ENCODE measurements around the gene SLC23A2. TPM values are rescaled to one million over a fixed set of nuclear protein-coding genes. Genes with fewer than 3 reads are reported as not detected.

The SLC23A2 gene
- total RNA-seq, 2 donors from 2014 or later: 12.3 to 13.7 TPM

DNA sequence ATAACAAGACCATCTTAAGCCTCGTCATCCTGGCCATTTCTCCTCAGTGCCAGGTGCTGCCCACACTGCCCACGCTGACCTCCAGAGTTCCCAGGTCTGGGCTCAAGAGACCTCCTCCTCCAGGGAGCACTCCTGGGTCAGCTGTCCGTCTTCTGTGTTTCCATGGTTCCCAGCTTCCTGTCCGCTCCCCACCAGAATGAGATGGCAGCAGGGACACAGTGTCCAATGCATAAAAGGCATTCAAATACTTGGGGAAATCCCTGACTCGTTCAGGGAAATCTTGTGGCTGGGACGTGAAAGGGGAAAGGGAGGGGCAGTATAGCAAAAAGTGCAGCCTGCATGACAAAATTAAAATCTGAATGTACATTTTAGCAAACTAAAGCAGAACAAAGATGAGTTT, 54.3 kb downstream of the SLC23A2 start:
- Mint-ChIP-seq H3K27me3 (ENCODE audit: insufficient read depth) (no peaks in the 10 kb centered on the region), H3K36me3 (ENCODE audit: low read depth) (no peaks in the 10 kb centered on the region), H3K4me3 (no peak overlapping the region), H3K27ac (no peak overlapping the region), H3K4me1 (peaks cover 6% of the 10 kb centered on the region), H3K9me3 (no peaks in the 10 kb centered on the region)
- Histone ChIP-seq H3K4me1 (ENCODE audit: control insufficient read depth, insufficient read depth, low read length) (no peaks in the 10 kb centered on the region), H3K9me3 (ENCODE audit: control insufficient read depth, low read length) (no peaks in the 10 kb centered on the region), H3K27me3 (ENCODE audit: control insufficient read depth, insufficient read depth, low read length, poor library complexity, severe bottlenecking) (no peaks in the 10 kb centered on the region), H3K4me3 (ENCODE audit: low read length) (no peak overlapping the region), H3K9ac (ENCODE audit: extremely low read depth, low read length, poor library complexity, severe bottlenecking) (no peak overlapping the region), H3K27ac (ENCODE audit: low read depth, low read length) (no peak overlapping the region), H3K36me3 (ENCODE audit: control insufficient read depth, insufficient read depth, low read length) (no peaks in the 10 kb centered on the region)
- 92 to 93% methylated on average over 4 to 6 of the region's 6 CpGs for WGBS, 2 experiments (ENCODE audit: insufficient coverage in 1 of 2, insufficient read length in 1 of 2)
- TF ChIP-seq CTCF (conservative IDR thresholded peaks at IDR 0.05): no peak
- DNase-seq: no peak

GRCh38 chr20:4946585-4946984, 54.7 kb downstream of the SLC23A2 start:
- Histone ChIP-seq H3K36me3 (ENCODE audit: control insufficient read depth, insufficient read depth, low read length) (no peaks in the 10 kb centered on the region), H3K27ac (ENCODE audit: low read depth, low read length) (no peak overlapping the region), H3K9me3 (ENCODE audit: control insufficient read depth, low read length) (no peaks in the 10 kb centered on the region), H3K4me3 (ENCODE audit: low read length) (no peak overlapping the region), H3K9ac (ENCODE audit: extremely low read depth, low read length, poor library complexity, severe bottlenecking) (no peak overlapping the region), H3K4me1 (ENCODE audit: control insufficient read depth, insufficient read depth, low read length) (no peaks in the 10 kb centered on the region), H3K27me3 (ENCODE audit: control insufficient read depth, insufficient read depth, low read length, poor library complexity, severe bottlenecking) (no peaks in the 10 kb centered on the region)
- H3K4me1 Mint-ChIP-seq: peaks cover 6% of the 10 kb centered on the region
- H3K36me3 Mint-ChIP-seq (ENCODE audit: low read depth): no peaks in the 10 kb centered on the region
- no peak overlapping the region for H3K27ac Mint-ChIP-seq
- no peak for TF ChIP-seq CTCF (conservative IDR thresholded peaks at IDR 0.05)
- no peaks in the 10 kb centered on the region for H3K9me3 Mint-ChIP-seq
- H3K4me3 Mint-ChIP-seq: no peak overlapping the region
- H3K27me3 Mint-ChIP-seq (ENCODE audit: insufficient read depth): no peaks in the 10 kb centered on the region
- WGBS, 2 experiments (ENCODE audit: insufficient coverage in 1 of 2, insufficient read length in 1 of 2): 90 to 94% methylated on average over 5 to 6 of the region's 6 CpGs
- DNase-seq: no peak

- H3K27ac Mint-ChIP-seq: no peak overlapping the region
- 82 to 90% methylated on average over 3 to 6 of the region's 6 CpGs for WGBS, 2 experiments (ENCODE audit: insufficient coverage in 1 of 2, insufficient read length in 1 of 2)
Measured at GRCh38 chr20:4944518-4945313, 56.6 kb downstream of the SLC23A2 start.

More at GRCh38 chr20:4944518-4945313, 56.6 kb downstream of the SLC23A2 start:
- Histone ChIP-seq H3K4me3 (ENCODE audit: low read length) (no peak overlapping the region), H3K9ac (ENCODE audit: extremely low read depth, low read length, poor library complexity, severe bottlenecking) (no peak overlapping the region), H3K4me1 (ENCODE audit: control insufficient read depth, insufficient read depth, low read length) (no peaks in the 10 kb centered on the region), H3K27me3 (ENCODE audit: control insufficient read depth, insufficient read depth, low read length, poor library complexity, severe bottlenecking) (no peaks in the 10 kb centered on the region), H3K27ac (ENCODE audit: low read depth, low read length) (no peak overlapping the region), H3K9me3 (ENCODE audit: control insufficient read depth, low read length) (no peaks in the 10 kb centered on the region), H3K36me3 (ENCODE audit: control insufficient read depth, insufficient read depth, low read length) (no peaks in the 10 kb centered on the region)
- H3K9me3 Mint-ChIP-seq: no peaks in the 10 kb centered on the region
- H3K4me1 Mint-ChIP-seq: peaks cover 5% of the 10 kb centered on the region
- no peak overlapping the region for H3K4me3 Mint-ChIP-seq
- H3K27me3 Mint-ChIP-seq (ENCODE audit: insufficient read depth): no peaks in the 10 kb centered on the region
- TF ChIP-seq CTCF (conservative IDR thresholded peaks at IDR 0.05): no peak
- no peak for DNase-seq
- no peaks in the 10 kb centered on the region for H3K36me3 Mint-ChIP-seq (ENCODE audit: low read depth)

Data from endodermal cell (in vitro differentiated cells).